IMR-90 (cell line): ENCODE data around the gene PRDX5. TPM values are rescaled to one million over a fixed set of nuclear protein-coding genes. Genes with fewer than 3 reads are reported as not detected.

Source experiments
- ATAC-seq: fragments of 200-7000 bp; cut with Tn5 transposase; 2 replicates; pipeline ENCODE4 v1.9.1; 2020; ENCODE audit warnings: low read depth, mild to moderate bottlenecking, moderate library complexity
- BruUV-seq: library from RNA; stranded (reverse); fragments of 400-500 nt; replicated peaks from 2 replicates; lab custom pipeline; 2021; lab: Mats Ljungman, UMichigan
- CTCF ChIA-PET: fragments of 300-600 bp; formaldehyde crosslinking; extraction: SDS; loops from one replicate; lab custom pipeline; 2021; ENCODE audit warnings: antibody characterized with exemption; lab: Yijun Ruan, JAX
- POLR2A ChIA-PET: fragments of 300-600 bp; sonication (Branson Sonifier 250); formaldehyde crosslinking; loops from one replicate; lab custom pipeline; 2022; ENCODE audit warnings: antibody characterized with exemption; ENCODE audit not compliant: unreplicated experiment; lab: Charles Lee
- DNase-seq: peaks from one replicate; pipeline ENCODE4 v3.0.0; 2013
- H2AFZ ChIP-seq: replicated peaks from 2 replicates; pipeline ENCODE3; 2013; ENCODE audit warnings: low read length, mild to moderate bottlenecking; ENCODE audit not compliant: poor library complexity
- H2AK5ac ChIP-seq: 2 replicates; pipeline ENCODE4 v1.6.1; 2013; ENCODE audit warnings: low read depth, low read length, inconsistent platforms
- H2AK9ac ChIP-seq: replicated peaks from 2 replicates; pipeline ENCODE3; 2013; ENCODE audit warnings: mild to moderate bottlenecking, low read depth, low read length, moderate library complexity; ENCODE audit not compliant: poor library complexity
- H2BK120ac ChIP-seq: 2 replicates; pipeline ENCODE4 v1.6.1; 2013; ENCODE audit warnings: low read depth, low read length, inconsistent platforms
- H2BK15ac ChIP-seq: 3 replicates; pipeline ENCODE4 v1.6.1; 2013; ENCODE audit warnings: low read depth, low read length, inconsistent platforms
- H2BK20ac ChIP-seq: 2 replicates; pipeline ENCODE4 v1.6.1; 2013; ENCODE audit warnings: low read depth, mild to moderate bottlenecking, inconsistent platforms, low read length, moderate library complexity
- H2BK5ac ChIP-seq: 2 replicates; pipeline ENCODE4 v1.6.1; 2013; ENCODE audit warnings: mild to moderate bottlenecking, low read depth, low read length, inconsistent platforms; ENCODE audit not compliant: poor library complexity, severe bottlenecking
- H3K14ac ChIP-seq: replicated peaks from 2 replicates; pipeline ENCODE4 v1.6.1; 2013; ENCODE audit warnings: low read depth, low read length, inconsistent platforms
- H3K18ac ChIP-seq: 2 replicates; pipeline ENCODE4 v1.6.1; 2013; ENCODE audit warnings: low read depth, low read length, control low read depth
- H3K23ac ChIP-seq: 2 replicates; pipeline ENCODE4 v1.6.1; 2013; ENCODE audit warnings: low read depth, low read length, inconsistent platforms
- H3K27ac ChIP-seq: 2 replicates; pipeline ENCODE4 v1.5.1; 2013; ENCODE audit warnings: mild to moderate bottlenecking, control low read depth, low read length; ENCODE audit not compliant: insufficient read depth
- H3K27me3 ChIP-seq: 2 replicates; pipeline ENCODE4 v1.6.1; 2013; ENCODE audit warnings: low read length; ENCODE audit not compliant: control insufficient read depth, insufficient read depth
- H3K36me3 ChIP-seq: 2 replicates; pipeline ENCODE4 v1.6.1; 2013; ENCODE audit warnings: low read length, mixed read lengths; ENCODE audit not compliant: control insufficient read depth, insufficient read depth
- H3K4ac ChIP-seq: 2 replicates; pipeline ENCODE4 v1.6.1; 2013; ENCODE audit warnings: low read depth, low read length, inconsistent platforms
- H3K4me1 ChIP-seq: 2 replicates; pipeline ENCODE4 v1.6.1; 2013; ENCODE audit warnings: low read length, mixed read lengths; ENCODE audit not compliant: control insufficient read depth, insufficient read depth
- H3K4me2 ChIP-seq: 2 replicates; pipeline ENCODE4 v1.6.1; 2013; ENCODE audit warnings: low read depth, mild to moderate bottlenecking, control low read depth, low read length, moderate library complexity
- H3K4me3 ChIP-seq: 2 replicates; pipeline ENCODE4 v1.5.1; 2013; ENCODE audit warnings: low read depth, mild to moderate bottlenecking, control low read depth, low read length, moderate library complexity; ENCODE audit not compliant: insufficient read depth
- H3K56ac ChIP-seq: 2 replicates; pipeline ENCODE4 v1.6.1; 2013; ENCODE audit warnings: low read length, inconsistent platforms; ENCODE audit not compliant: insufficient read depth; ENCODE audit errors: extremely low read depth
- H3K79me1 ChIP-seq, 2 experiments: 2 replicates each; pipeline ENCODE4 v1.6.1; 2013; ENCODE audit warnings: low read length in 2 of 2, inconsistent platforms in 1 of 2, low read depth in 1 of 2
- H3K9ac ChIP-seq: 2 replicates; pipeline ENCODE4 v1.6.1; 2013; ENCODE audit warnings: low read depth, low read length, control low read depth
- H3K9me1 ChIP-seq: 2 replicates; pipeline ENCODE4 v1.6.1; 2013; ENCODE audit warnings: low read length, inconsistent platforms; ENCODE audit not compliant: insufficient read depth
- H3K9me3 ChIP-seq: 2 replicates; pipeline ENCODE4 v1.6.1; 2013; ENCODE audit warnings: low read length; ENCODE audit not compliant: control insufficient read depth, insufficient read depth
- H4K20me1 ChIP-seq: 2 replicates; pipeline ENCODE4 v1.6.1; 2013; ENCODE audit warnings: low read length, inconsistent platforms; ENCODE audit not compliant: insufficient read depth
- H4K5ac ChIP-seq: 2 replicates; pipeline ENCODE4 v1.6.1; 2013; ENCODE audit warnings: mild to moderate bottlenecking, low read depth, low read length, control low read depth
- H4K8ac ChIP-seq, 2 experiments: 2 replicates each; pipeline ENCODE4 v1.6.1; 2013; ENCODE audit warnings: low read depth in 2 of 2, low read length in 2 of 2, control low read depth in 1 of 2, inconsistent platforms in 1 of 2
- H4K91ac ChIP-seq: 2 replicates; pipeline ENCODE4 v1.6.1; 2013; ENCODE audit warnings: low read depth, low read length, inconsistent platforms; ENCODE audit not compliant: insufficient read depth
- BHLHE40 ChIP-seq: fragments of 150-350 bp; IDR thresholded peaks from 2 replicates; pipeline ENCODE4 v1.6.1; 2016; ENCODE audit warnings: mild to moderate bottlenecking, low read depth, low read length
- CEBPB ChIP-seq: IDR thresholded peaks from 2 replicates; pipeline ENCODE4 v1.6.1; 2012; ENCODE audit warnings: low read depth, low read length, improper control_type of control experiment
- CHD1 ChIP-seq: IDR thresholded peaks from 2 replicates; pipeline ENCODE4 v1.6.1; 2012; ENCODE audit warnings: low read depth, low read length, improper control_type of control experiment
- CTCF ChIP-seq: conservative IDR thresholded peaks from 2 replicates; pipeline ENCODE4 v1.5.1; 2012; ENCODE audit warnings: mild to moderate bottlenecking, low read depth, low read length, improper control_type of control experiment
- ELK1 ChIP-seq: fragments of 150-350 bp; IDR thresholded peaks from 2 replicates; pipeline ENCODE4 v1.6.1; 2016; ENCODE audit warnings: low read depth, mild to moderate bottlenecking, low read length, moderate library complexity, borderline replicate concordance
- FOS ChIP-seq: fragments of 150-350 bp; IDR thresholded peaks from 2 replicates; pipeline ENCODE4 v1.6.1; 2016; ENCODE audit warnings: low read depth, low read length
- MAFK ChIP-seq: IDR thresholded peaks from 2 replicates; pipeline ENCODE4 v1.6.1; 2012; ENCODE audit warnings: low read depth, low read length, improper control_type of control experiment
- MAZ ChIP-seq: IDR thresholded peaks from 2 replicates; pipeline ENCODE4 v1.6.1; 2012; ENCODE audit warnings: low read depth, mild to moderate bottlenecking, low read length, improper control_type of control experiment, moderate library complexity, borderline replicate concordance
- MXI1 ChIP-seq: IDR thresholded peaks from 2 replicates; pipeline ENCODE4 v1.6.1; 2012; ENCODE audit warnings: low read depth, mild to moderate bottlenecking, low read length, moderate library complexity, borderline replicate concordance
- RAD21 ChIP-seq: IDR thresholded peaks from 2 replicates; pipeline ENCODE4 v1.6.1; 2012; ENCODE audit warnings: low read length, improper control_type of control experiment
- RCOR1 ChIP-seq: IDR thresholded peaks from 2 replicates; pipeline ENCODE4 v1.6.1; 2012; ENCODE audit warnings: mild to moderate bottlenecking, low read length, improper control_type of control experiment; ENCODE audit not compliant: insufficient replicate concordance
- RFX5 ChIP-seq: IDR thresholded peaks from 2 replicates; pipeline ENCODE4 v1.8.0; 2012; ENCODE audit warnings: low read depth, mild to moderate bottlenecking, low read length, moderate library complexity
- USF2 ChIP-seq: fragments of 150-350 bp; IDR thresholded peaks from 2 replicates; pipeline ENCODE4 v1.6.1; 2017; ENCODE audit warnings: mild to moderate bottlenecking, antibody characterized with exemption, low read length, low read depth
- WGBS, 2 experiments: methylation state at CpG; one replicate each; pipeline versions ENCODE4 v1.1.5 to v1.1.7; 2013; ENCODE audit warnings: missing lambda C conversion rate in 2 of 2; ENCODE audit not compliant: insufficient read length in 1 of 2; ENCODE audit errors: extremely low coverage in 2 of 2; 5-methylcytosine and 5-hydroxymethylcytosine counted together
- dilution Hi-C: fragments of 300-500 bp; cut with HindIII; formaldehyde crosslinking; loops from one replicate; pipeline ENCODE4 v1.14.3; 2018; ENCODE audit warnings: low sequenced_read_pairs; ENCODE audit not compliant: unreplicated experiment
- in situ Hi-C: fragments of 300-500 bp; cut with MboI; formaldehyde crosslinking; loops from 3 replicates; pipeline ENCODE4 v1.14.3; 2019; ENCODE audit warnings: low sequenced_read_pairs, inconsistent platforms, mixed read lengths
- intact Hi-C: fragments of 100-400 bp; cut with micrococcal nuclease; formaldehyde crosslinking; loops from 2 replicates; pipeline ENCODE4 v1.10.0; 2022
- polyA plus RNA-seq, 3 experiments: library from polyadenylated mRNA; depleted of rRNA; stranded (reverse); fragments of >200 nt; gene quantifications; 2 replicates each; pipeline ENCODE4 v1.2.3, GENCODE V29; 2012; ENCODE audit warnings: low replicate concordance in 1 of 3
- total RNA-seq: library from RNA; depleted of rRNA; stranded (reverse); fragments of >200 nt; gene quantifications from 2 replicates; pipeline ENCODE4 v1.2.3, GENCODE V29; 2012

The PRDX5 gene
- total and polyA plus RNA-seq, 2 of the 4 experiments (the other 2 are of a cell fraction): 120 to 292 TPM

GRCh38 chr11:64295760-64296159 is 22.2 kb upstream of the PRDX5 start:
- Histone ChIP-seq H4K20me1 (peaks cover 7% of the 10 kb centered on the region; the same call in 1 of the 2 replicates), H2BK5ac (no peak overlapping the region), H3K9me1 (no peaks in the 10 kb centered on the region), H3K27ac (no peak overlapping the region), H3K9ac (no peak overlapping the region), H3K23ac (no peak overlapping the region), H4K91ac (no peak overlapping the region), H3K56ac (no peak overlapping the region), H2AK9ac (no peak overlapping the region), H3K4me2 (no peak overlapping the region), H3K14ac (no peak overlapping the region), H3K9me3 (no peaks in the 10 kb centered on the region), H3K79me1 (no peaks in the 10 kb centered on the region), H2BK20ac (no peak overlapping the region), H2BK120ac (no peak overlapping the region), H3K27me3 (peaks cover 98% of the 10 kb centered on the region), H4K5ac (no peak overlapping the region), H2AFZ (no peak overlapping the region), H3K4me3 (no peak overlapping the region), H4K8ac (no peak overlapping the region), H3K36me3 (no peaks in the 10 kb centered on the region), H3K18ac (no peak overlapping the region), H2BK15ac (no peak overlapping the region), H2AK5ac (no peak overlapping the region), H3K4ac (no peak overlapping the region), H3K4me1 (peaks cover 7% of the 10 kb centered on the region)
- in situ Hi-C loops: no loop called here
- CTCF ChIA-PET: no interaction called here
- intact Hi-C loops: no loop called here
- BruUV-seq: no TSS peak
- TF ChIP-seq RAD21 (no peak), CEBPB (no peak), CHD1 (no peak), USF2 (no peak), RFX5 (no peak), FOS (no peak), CTCF (no peak), ELK1 (no peak), RCOR1 (no peak), MAFK (no peak), BHLHE40 (no peak), MXI1 (no peak), MAZ (no peak)
- no peak for ATAC-seq
- POLR2A ChIA-PET: no interaction called here
- no CpG with 5 or more reads among the region's 4 CpGs for WGBS, 2 experiments
- dilution Hi-C loops: no loop called here
- DNase-seq: no peak
